HEK293 (cell line): ENCODE measurements around the gene ANO6.

Experiments
- CTCF ChIP-seq: fragments of 450-650 bp; formaldehyde crosslinking; IDR thresholded peaks from 2 replicates; pipeline ENCODE4 v1.5.1; 2016; ENCODE audit warnings: missing biosample characterization, missing genetic modification characterization
- MYNN ChIP-seq: fragments of 450-650 bp; formaldehyde crosslinking; IDR thresholded peaks from 2 replicates; pipeline ENCODE4 v1.5.1; 2016; ENCODE audit warnings: missing biosample characterization, missing genetic modification characterization, borderline replicate concordance
- SP2 ChIP-seq: fragments of 450-650 bp; formaldehyde crosslinking; IDR thresholded peaks from 2 replicates; pipeline ENCODE4 v1.5.1; 2016; ENCODE audit warnings: missing biosample characterization, missing genetic modification characterization
- ZBTB10 ChIP-seq: fragments of 450-650 bp; formaldehyde crosslinking; IDR thresholded peaks from 2 replicates; pipeline ENCODE4 v1.5.1; 2016; ENCODE audit warnings: missing biosample characterization, missing genetic modification characterization
- ZNF510 ChIP-seq: fragments of 450-650 bp; formaldehyde crosslinking; IDR thresholded peaks from 2 replicates; pipeline ENCODE4 v1.5.1; 2018; ENCODE audit warnings: mild to moderate bottlenecking, missing genetic modification characterization, missing biosample characterization; ENCODE audit not compliant: insufficient replicate concordance
- ZSCAN16 ChIP-seq: fragments of 450-650 bp; formaldehyde crosslinking; IDR thresholded peaks from 2 replicates; pipeline ENCODE4 v1.5.1; 2016; ENCODE audit warnings: missing biosample characterization, missing genetic modification characterization

GRCh38 chr12:45284096-45284901 is 68.4 kb downstream of the ANO6 start:
- no peak for TF ChIP-seq ZSCAN16 (tag by site-specific recombination)
- no peak for TF ChIP-seq CTCF
- no peak for TF ChIP-seq ZNF510 (tag by site-specific recombination)
- no peak for TF ChIP-seq ZBTB10 (tag by site-specific recombination)
- TF ChIP-seq SP2 (tag by site-specific recombination), result no peak
- no peak for TF ChIP-seq MYNN (tag by site-specific recombination)
